UCSD-AML1 (cell line): ENCODE measurements around the gene SLC48A1.
A peak's percentile ranks its signal among the peaks of the same experiment; 100 is the strongest.

Experiments used
- DNase-seq: peaks from one replicate; lab custom pipeline; 2025; ENCODE audit not compliant: unreplicated experiment; lab: John Stamatoyannopoulos, UW

The SLC48A1 gene

GRCh38 chr12:47789712-47790489 is 16.9 kb downstream of the SLC48A1 start:
- no peak for DNase-seq

GRCh38 chr12:47790676-47791350 is 17.8 kb downstream of the SLC48A1 start:
- no peak for DNase-seq

- DNase-seq = no peak
Observed at GRCh38 chr12:47791351-47791746, 18.3 kb downstream of the SLC48A1 start.

DNA sequence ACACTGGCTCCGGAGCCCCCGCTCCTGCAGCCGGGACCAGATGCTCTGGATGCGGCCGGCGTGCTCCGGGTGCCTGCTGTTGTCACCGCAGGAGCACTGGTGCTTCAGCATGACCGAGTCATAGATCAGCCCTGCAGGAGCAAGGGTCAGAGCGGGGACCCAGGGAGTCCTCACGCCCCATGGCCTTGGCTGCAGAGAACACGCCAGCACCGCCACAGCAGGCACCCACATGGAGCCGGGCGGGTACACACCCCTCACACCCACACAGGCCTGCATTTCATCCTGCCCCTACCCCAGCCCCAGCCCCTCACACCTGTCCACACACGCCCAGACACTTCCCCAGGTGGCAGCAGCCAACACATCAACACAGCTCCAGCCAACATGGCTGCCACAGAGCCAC is 18.8 kb downstream of the SLC48A1 start:
- no peak for DNase-seq

GRCh38 chr12:47793015-47793681 is 20.1 kb downstream of the SLC48A1 start:
- DNase-seq = no peak

GRCh38 chr12:47794679-47795078 is 21.6 kb downstream of the SLC48A1 start:
- no peak for DNase-seq

DNA sequence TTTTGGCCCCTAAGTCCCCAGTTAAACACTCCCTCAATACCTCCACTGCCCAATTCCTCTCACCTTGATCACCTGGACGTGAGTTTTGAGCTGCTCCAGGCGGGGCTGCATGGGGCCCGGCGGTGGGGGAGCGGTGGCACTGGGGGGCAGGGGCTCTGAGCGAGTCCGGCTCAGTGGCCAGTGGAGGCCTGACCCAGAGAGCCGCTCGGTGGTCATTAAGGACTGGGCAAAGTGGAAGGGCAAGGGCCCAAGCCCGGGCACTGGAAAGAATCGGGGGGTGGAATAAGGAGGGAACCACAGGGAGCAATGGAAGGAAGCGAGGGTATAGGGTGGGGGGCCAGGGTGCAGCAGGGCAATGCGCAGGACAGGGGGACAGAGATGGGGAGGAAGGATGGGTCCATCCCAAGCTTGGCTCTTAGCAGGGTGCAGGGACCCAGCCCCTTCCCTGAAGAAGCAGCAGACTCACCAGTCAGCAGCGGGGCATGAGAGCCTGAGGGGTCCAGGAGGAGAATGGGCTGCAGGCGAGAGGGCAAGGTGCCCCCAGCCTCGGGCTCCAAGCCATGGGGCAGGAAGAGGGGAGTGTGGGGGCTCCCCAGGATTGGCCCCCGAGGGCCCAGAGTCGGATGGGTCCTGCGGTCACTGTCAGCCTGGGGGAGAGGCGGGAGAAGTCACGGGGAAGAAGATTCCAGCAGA is 22.2 kb downstream of the SLC48A1 start:
- no peak for DNase-seq

- no peak for DNase-seq
Observed at GRCh38 chr12:47795814-47796411, 22.9 kb downstream of the SLC48A1 start.

GRCh38 chr12:47797441-47797840 is 24.4 kb downstream of the SLC48A1 start:
- peak; percentile 28 for DNase-seq

- DNase-seq = no peak
Observed at GRCh38 chr12:47798382-47798948, 25.4 kb downstream of the SLC48A1 start.

- DNase-seq = peak; percentile 36
Observed at GRCh38 chr12:47799357-47799955, 26.4 kb downstream of the SLC48A1 start.

DNA sequence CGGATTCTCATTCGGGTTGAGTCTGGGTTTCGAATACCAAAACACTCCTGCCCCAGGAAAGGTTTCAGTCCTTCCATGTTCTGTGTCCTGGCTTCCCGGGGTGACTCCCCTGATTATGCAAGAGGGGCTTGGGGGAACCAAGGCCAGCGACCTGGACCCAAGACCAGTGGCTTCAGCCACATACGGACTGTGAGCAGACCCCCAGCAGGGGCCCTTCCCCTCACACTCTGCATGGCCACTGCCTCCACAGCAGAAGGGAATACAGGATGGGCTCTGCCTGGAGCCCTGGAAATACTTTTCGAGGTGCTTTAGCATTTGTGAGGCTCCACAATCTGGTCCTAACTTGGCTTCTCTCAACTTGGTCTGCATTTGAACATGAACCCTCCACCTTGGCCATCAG is 27.5 kb downstream of the SLC48A1 start:
- no peak for DNase-seq

DNA sequence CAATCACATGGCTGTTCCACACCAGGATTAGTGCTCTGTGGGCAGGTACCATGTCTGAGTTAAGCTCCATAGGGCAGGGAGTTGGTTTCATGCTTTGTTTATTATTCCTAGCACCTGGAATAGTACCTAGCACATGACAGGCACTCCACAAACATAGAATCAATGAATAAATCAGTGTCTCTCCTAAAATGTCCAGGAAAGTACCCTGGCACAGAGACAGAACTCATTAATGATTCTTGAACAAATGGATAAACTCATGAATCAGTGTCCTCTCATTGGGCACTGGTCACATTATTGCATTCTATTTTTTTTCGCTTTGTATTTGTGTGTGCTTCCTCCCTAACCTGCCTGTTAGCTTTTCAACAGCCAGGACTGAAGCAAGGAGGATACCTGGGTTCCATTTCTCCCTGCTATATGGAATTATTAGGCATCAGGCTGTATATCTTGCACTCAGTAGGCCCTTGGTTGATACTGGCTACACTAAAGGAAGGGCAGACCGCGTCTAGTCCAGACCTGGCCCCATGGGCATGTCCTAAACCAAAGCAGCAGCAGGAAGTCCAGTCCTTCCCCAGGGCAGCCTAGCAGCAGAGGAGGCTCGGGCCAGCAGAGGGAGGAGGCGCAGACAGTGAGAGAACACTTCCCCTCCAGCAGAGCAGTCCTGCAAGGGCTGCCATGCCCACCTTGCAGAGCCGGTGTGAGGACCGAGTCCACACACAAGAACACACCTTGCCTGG is 28.3 kb downstream of the SLC48A1 start:
- peak; percentile 55 for DNase-seq

GRCh38 chr12:47801904-47802246 is 28.8 kb downstream of the SLC48A1 start:
- peak; percentile 55 for DNase-seq

GRCh38 chr12:47802312-47802711 is 29.3 kb downstream of the SLC48A1 start:
- DNase-seq = peak; percentile 42

DNA sequence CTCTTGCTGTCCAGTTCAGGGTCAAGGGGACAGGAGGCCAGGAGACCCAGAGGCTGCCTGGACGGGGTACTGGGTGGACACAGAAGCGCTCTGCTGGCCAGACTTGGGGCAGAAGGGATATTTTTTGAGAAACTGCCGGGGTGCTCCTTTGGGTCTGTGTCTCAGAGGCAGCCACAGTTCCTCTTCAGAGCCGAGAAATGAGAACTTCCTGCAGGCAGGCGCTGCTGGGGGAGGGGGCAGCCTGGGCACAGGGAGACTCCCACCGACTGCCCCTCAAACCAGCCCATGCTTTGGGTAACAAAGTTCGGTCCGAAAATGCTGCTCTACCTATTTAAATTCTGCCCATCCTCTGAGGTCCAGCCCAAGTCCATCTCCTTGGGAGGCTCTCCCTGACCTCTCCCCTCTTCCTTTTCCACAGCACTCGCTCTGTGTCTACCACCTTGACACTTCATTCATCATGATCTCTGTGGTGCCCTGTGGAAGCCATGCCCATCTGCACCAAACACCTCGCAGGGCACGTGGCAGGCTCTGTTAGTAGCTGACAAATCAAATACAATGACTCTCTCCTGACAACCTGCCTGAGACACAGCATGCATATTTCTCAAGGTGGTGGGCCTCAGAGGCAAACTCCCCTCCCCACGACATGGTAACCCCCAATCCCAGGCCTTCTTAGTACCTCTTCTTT is 30.3 kb downstream of the SLC48A1 start:
- DNase-seq = peak; percentile 44

GRCh38 chr12:47804171-47804570 is 31.1 kb downstream of the SLC48A1 start:
- no peak for DNase-seq

GRCh38 chr12:47805417-47805816 is 32.4 kb downstream of the SLC48A1 start:
- no peak for DNase-seq

DNA sequence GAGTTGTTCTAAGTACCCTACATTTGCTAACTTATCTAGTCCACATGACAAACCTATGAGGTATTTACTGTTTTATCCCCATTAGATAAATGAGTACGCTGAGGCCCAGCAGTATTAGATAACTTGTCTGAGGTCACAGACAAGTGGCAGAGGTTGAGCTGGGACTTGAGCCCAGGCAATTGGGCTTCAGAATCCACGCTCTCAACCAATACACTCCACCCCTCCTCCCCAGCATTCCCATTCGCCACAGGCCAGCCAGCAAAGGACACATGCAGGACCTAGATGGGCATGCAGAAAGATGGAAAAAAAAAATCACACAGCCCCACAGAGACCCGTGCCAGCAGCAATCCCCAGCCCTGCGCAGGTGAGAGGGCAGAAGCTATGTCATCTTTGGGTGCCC is 34.3 kb downstream of the SLC48A1 start:
- no peak for DNase-seq
